OCI-LY3 (cell line): ENCODE data around the gene PARD3B.

Experiments
- H2AFZ ChIP-seq: fragments of 200-600, 300-600 bp; shearing (Covaris generic); 2 replicates; pipeline ENCODE4 v1.6.0; 2014; ENCODE audit warnings: antibody characterized with exemption, low read depth, low read length
- H3K27ac ChIP-seq: fragments of 200-600, 300-600 bp; sonication (generic); 2 replicates; pipeline ENCODE4 v1.5.1; 2014; ENCODE audit warnings: mild to moderate bottlenecking, low read length, moderate library complexity, mixed read lengths
- H3K27me3 ChIP-seq: fragments of 200-600, 300-600 bp; sonication (generic); 2 replicates; pipeline ENCODE4 v1.6.1; 2014; ENCODE audit warnings: low read depth, low read length, mixed read lengths
- H3K36me3 ChIP-seq: fragments of 200-600, 300-600 bp; sonication (generic); replicated peaks from 2 replicates; pipeline ENCODE3; 2014; ENCODE audit warnings: low read depth, low read length, mixed read lengths
- H3K4me1 ChIP-seq: fragments of 300-600, 200-600 bp; sonication (generic); 2 replicates; pipeline ENCODE4 v1.6.1; 2014; ENCODE audit warnings: low read length, mixed read lengths
- H3K4me2 ChIP-seq: fragments of 200-600, 300-600 bp; sonication (generic); 2 replicates; pipeline ENCODE4 v1.6.1; 2014; ENCODE audit warnings: low read length, mixed read lengths
- H3K4me3 ChIP-seq: fragments of 300-600, 200-600 bp; sonication (generic); 2 replicates; pipeline ENCODE4 v1.5.1; 2014; ENCODE audit warnings: antibody characterized with exemption, mild to moderate bottlenecking, low read length, moderate library complexity
- H3K79me2 ChIP-seq: fragments of 300-600, 200-600 bp; shearing (Covaris generic); 2 replicates; pipeline ENCODE4 v1.6.1; 2014; ENCODE audit warnings: mild to moderate bottlenecking, low read length, mixed read lengths
- H3K9ac ChIP-seq: fragments of 300-600, 200-600 bp; shearing (Covaris generic); 2 replicates; pipeline ENCODE4 v1.6.0; 2014; ENCODE audit warnings: mild to moderate bottlenecking, low read length, moderate library complexity
- H3K9me3 ChIP-seq: fragments of 200-600, 300-600 bp; shearing (Covaris generic); 2 replicates; pipeline ENCODE4 v1.6.1; 2014; ENCODE audit warnings: low read length, mixed read lengths; ENCODE audit not compliant: insufficient read depth
- H4K20me1 ChIP-seq: fragments of 200-600, 300-600 bp; sonication (generic); 2 replicates; pipeline ENCODE4 v1.6.1; 2016; ENCODE audit warnings: low read length, mixed read lengths; ENCODE audit not compliant: insufficient read depth
- CTCF ChIP-seq: fragments of 200-600, 300-600 bp; sonication (generic); IDR thresholded peaks from 2 replicates; pipeline ENCODE4 v1.5.1; 2014; ENCODE audit warnings: antibody characterized with exemption, low read length, low read depth
- EZH2phosphoT487 ChIP-seq: fragments of 200-600 bp; shearing (Covaris generic); IDR thresholded peaks from 2 replicates; pipeline ENCODE4 v1.6.1; 2018; ENCODE audit warnings: antibody characterized with exemption, mixed run types, low read depth

The PARD3B gene

GRCh38 chr2:205375461-205376448 lies 830.5 kb downstream of the PARD3B start:
- H3K4me1 ChIP-seq = no peaks in the 10 kb centered on the region
- no peak overlapping the region for H3K4me2 ChIP-seq
- H3K79me2 ChIP-seq = no peaks in the 10 kb centered on the region
- H4K20me1 ChIP-seq = no peaks in the 10 kb centered on the region
- no peak overlapping the region for H3K27ac ChIP-seq
- H3K27me3 ChIP-seq = no peaks in the 10 kb centered on the region; the same call in 1 of the 2 replicates
- H3K9me3 ChIP-seq = no peaks in the 10 kb centered on the region
- H3K9ac ChIP-seq = no peak overlapping the region
- H3K36me3 ChIP-seq = no peaks in the 10 kb centered on the region
- TF ChIP-seq EZH2phosphoT487 = no peak
- TF ChIP-seq CTCF = no peak
- no peak overlapping the region for H2AFZ ChIP-seq
- no peak overlapping the region for H3K4me3 ChIP-seq

- peaks cover 7% of the 10 kb centered on the region; the same call in 1 of the 2 replicates for H3K27me3 ChIP-seq
- H3K4me1 ChIP-seq = peaks cover 6% of the 10 kb centered on the region
- no peak overlapping the region for H2AFZ ChIP-seq
- no peak overlapping the region for H3K4me2 ChIP-seq
- H3K4me3 ChIP-seq = no peak overlapping the region
- H3K9me3 ChIP-seq = no peaks in the 10 kb centered on the region
- no peak overlapping the region for H3K9ac ChIP-seq
- H3K36me3 ChIP-seq = no peaks in the 10 kb centered on the region
- TF ChIP-seq EZH2phosphoT487 = no peak
- no peak for TF ChIP-seq CTCF
- H3K27ac ChIP-seq = no peak overlapping the region
- no peaks in the 10 kb centered on the region for H4K20me1 ChIP-seq
- no peaks in the 10 kb centered on the region for H3K79me2 ChIP-seq
These were observed 832.0 kb downstream of the PARD3B start for GRCh38 chr2:205377324-205377723.

- H4K20me1 ChIP-seq = no peaks in the 10 kb centered on the region
- H3K4me2 ChIP-seq = no peak overlapping the region
- no peak overlapping the region for H3K4me3 ChIP-seq
- peaks cover 25% of the 10 kb centered on the region for H3K27me3 ChIP-seq
- no peaks in the 10 kb centered on the region for H3K36me3 ChIP-seq
- no peaks in the 10 kb centered on the region for H3K9me3 ChIP-seq
- H3K79me2 ChIP-seq = no peaks in the 10 kb centered on the region
- no peak overlapping the region for H2AFZ ChIP-seq
- no peak overlapping the region for H3K9ac ChIP-seq
- TF ChIP-seq CTCF = no peak
- no peak for TF ChIP-seq EZH2phosphoT487
- H3K27ac ChIP-seq = no peak overlapping the region
- peaks cover 17% of the 10 kb centered on the region for H3K4me1 ChIP-seq
These were observed 838.3 kb downstream of the PARD3B start for GRCh38 chr2:205383601-205384000.

GRCh38 chr2:205386109-205386508 lies 840.8 kb downstream of the PARD3B start:
- H3K27me3 ChIP-seq = peaks cover 30% of the 10 kb centered on the region
- peaks cover 17% of the 10 kb centered on the region for H3K4me1 ChIP-seq
- H3K79me2 ChIP-seq = no peaks in the 10 kb centered on the region
- H3K36me3 ChIP-seq = no peaks in the 10 kb centered on the region
- H4K20me1 ChIP-seq = no peaks in the 10 kb centered on the region
- H3K4me3 ChIP-seq = no peak overlapping the region
- no peak overlapping the region for H3K27ac ChIP-seq
- TF ChIP-seq CTCF = no peak
- no peak for TF ChIP-seq EZH2phosphoT487
- H2AFZ ChIP-seq = no peak overlapping the region
- no peaks in the 10 kb centered on the region for H3K9me3 ChIP-seq
- no peak overlapping the region for H3K4me2 ChIP-seq
- no peak overlapping the region for H3K9ac ChIP-seq
